T follicular helper cell (primary cell): Measurements from ENCODE around the gene DENND1C.
A peak's percentile ranks its signal among the peaks of the same experiment; 100 is the strongest.

Source experiments
- DNase-seq: peaks from one replicate; pipeline ENCODE4 v3.0.0-alpha.2; 2020; ENCODE audit warnings: low read depth
- total RNA-seq, 2 experiments: gene quantifications; one replicate each; lab custom pipeline; 2026; lab: John Stamatoyannopoulos, UW

DENND1C gene
- total RNA-seq = 24.8 to 67.7 reads per million in 2 experiments

GRCh38 chr19:6481541-6482342 is at the start of gene DENND1C:
Gene DENND1C, minus strand, starts transcription at chr19:6481787. Its CDS starts 92 bp downstream, at chr19:6481695.
- DNase-seq = peak; percentile 37

- peak; percentile 70 for DNase-seq
These were observed 49.0 kb upstream of the DENND1C start, which contains the start of gene TNFSF9 for GRCh38 chr19:6530386-6531162. Gene TNFSF9, plus strand, starts transcription at chr19:6531026. Its CDS starts 11 bp downstream, at chr19:6531037.

DNA sequence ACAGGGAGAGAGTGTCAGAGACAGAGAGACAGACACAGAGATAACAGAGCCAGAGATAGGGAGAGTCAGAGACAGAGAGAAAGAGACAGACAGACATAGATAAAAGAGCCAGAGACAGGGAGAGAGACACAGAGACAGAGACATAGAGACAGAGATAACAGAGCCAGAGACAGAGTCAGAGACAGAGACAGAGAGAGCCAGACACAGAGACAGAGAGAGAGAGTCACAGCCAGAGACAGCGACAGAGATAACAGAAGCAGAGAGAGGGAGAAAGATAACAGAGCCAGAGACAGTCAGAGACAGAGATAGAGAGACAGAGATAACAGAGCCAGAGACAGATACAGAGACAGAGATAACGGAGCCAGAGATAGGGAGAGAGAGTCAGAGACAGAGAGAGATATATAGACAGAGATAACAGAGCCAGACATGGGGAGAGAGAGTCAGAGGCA is 48.4 kb upstream of the DENND1C start:
- DNase-seq = no peak

DNA sequence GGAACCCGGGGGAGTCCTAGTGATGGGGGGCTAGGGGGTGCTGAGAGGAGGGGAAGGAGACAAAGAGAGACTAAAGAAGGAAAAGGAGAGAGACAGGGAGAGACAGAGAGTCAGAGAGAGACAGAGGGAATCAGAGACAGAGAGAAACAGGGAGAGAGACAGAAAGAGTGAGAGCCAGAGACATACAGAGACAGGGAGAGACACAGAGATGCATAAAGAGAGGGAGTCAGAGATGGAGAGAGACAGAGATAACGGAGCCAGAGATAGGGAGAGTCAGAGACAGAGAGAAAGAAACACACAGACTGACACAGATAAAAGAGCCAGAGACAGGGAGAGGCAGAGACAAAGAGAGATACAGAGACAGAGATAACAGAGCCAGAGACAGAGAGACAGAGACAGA is 47.8 kb upstream of the DENND1C start:
- DNase-seq = no peak

DNA sequence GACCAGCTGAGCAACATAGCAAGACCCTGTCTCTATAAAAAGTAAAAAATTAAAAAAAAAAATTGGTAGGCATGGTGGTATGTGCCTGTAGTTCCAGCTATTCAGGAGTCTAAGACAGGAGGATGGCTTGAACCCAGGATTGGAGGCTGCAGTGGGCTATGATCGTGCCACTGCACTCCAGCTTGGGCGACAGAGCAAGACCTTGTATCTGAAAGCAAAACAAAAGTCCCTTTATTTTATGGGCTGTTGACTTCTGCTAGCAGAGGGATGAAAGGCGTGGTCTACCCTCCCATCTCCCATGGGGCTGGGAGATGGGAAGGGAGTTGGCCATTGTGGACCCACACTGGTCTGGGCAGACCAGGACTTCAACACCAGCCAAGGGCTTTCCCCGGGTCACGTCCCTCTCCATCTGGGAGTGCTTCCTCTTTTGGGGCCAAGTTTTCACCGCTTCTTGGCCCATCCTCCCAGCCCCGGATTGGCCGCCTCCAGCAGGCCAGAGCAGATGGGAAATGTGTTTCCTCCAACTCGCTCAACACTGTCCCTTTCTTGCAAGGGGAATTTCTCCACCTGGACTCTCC is 47.0 kb upstream of the DENND1C start:
- no peak for DNase-seq

DNA sequence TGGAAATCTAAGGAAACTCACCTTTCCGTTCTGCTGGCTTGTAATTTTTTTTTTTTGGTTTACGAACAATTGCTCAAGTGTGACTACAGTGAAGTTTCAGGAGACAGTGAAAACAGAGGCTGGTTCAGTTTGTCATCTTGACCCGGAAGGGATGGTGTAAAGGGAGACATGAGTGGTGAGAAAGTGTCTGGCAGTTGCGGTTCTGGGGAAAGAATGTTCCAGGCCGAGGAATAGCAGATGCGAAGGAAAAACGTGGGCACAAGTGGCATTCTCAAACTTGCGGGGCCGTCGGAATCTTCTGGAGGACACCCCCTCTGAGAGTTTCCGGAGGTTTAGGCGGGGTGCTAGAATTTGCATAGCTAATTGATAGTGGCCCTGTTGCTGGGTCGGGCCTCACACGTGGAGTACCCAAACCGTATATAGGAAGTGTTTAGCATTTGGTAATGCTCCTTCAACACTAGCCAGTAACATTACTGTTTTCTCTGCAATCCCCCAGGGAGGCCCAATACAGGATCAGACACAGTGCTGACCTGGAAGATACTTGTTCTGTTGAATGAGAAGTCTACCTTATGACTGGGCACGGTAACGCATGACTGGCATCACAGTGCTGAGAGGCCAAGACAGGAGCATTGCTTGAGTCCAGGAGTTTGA is 46.4 kb upstream of the DENND1C start:
- DNase-seq = no peak

DNA sequence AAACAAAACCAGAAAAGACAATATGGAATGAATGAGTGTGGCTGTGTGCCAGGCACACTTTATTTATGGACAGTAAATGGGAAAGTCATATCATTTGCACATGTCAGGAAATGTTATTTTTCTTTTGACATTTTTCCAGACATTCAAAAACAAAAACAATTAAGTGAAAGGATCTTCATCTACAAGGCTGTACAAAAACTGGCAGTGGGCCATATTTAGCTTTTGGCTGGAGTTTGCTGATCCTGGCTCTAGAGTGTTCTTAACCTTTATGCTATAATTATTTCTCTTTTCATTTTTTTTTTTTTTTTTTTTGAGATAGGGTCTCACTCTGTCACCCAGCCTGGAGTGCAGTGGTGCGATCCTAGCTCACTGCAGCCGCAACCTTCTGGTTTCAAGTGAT is 42.7 kb upstream of the DENND1C start:
- DNase-seq = no peak

DNA sequence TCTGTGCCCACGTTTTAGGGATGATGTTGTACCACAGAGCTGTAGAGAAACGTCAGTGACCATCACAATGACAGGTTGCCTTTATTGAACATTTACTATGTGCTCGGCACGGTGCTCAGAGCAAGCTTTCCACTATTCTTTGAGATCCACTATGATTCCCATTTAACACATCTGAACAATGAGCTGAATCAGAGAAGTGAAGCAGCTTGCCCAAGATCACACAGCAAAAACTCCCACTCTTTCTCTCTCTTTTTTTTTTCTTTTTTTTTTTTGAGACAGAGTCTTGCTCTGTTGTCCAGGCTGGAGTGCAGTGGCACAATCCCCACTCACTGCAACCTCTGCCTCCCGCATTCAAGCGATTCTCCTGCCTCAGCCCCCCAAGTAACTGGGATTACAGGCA is 41.1 kb upstream of the DENND1C start:
- no peak for DNase-seq

DNA sequence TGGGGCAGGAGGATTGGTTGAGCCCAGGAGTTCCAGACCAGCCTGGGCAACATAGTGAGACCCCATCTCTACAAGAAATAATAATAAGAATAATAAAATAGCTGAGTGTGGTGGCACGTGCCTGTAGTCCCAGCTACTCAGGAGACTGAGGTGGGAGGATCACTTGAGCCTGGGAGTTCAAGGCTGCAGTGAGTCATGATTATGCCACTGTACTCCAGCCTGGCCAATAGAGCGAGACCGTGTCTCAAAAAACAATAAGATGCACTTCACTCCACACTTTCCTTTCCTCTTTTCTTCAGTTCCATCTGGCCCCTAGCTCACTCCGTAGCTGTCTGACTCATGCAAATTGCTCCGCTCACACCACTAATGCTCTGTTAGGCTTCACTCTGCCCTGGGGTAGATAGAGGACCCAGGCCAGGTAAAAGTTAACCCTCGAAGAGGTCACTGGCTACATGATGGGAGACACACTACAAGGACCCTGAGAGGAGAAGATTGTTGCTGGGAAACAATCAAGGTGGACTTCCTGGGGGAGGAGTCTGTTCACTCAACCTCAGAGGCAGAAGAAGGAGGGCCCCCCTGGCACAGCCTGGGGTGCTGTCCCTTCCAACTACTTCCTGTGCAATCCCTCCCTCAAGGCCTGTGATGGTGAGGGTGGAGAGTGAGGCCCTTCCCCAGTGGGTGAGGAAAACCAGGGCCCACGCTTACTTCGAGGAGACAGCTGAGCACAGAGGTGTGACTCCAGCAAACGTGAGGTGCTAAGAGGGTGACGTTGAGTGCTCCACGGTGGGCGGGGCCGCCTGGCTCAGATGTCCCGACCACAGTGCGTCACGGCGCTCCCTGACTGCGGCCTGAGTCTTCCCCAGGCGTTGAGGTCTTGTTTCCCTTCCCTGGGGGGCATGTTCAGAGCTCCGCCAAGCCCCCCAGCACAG is 40.4 kb upstream of the DENND1C start:
- peak; percentile 38 for DNase-seq

- DNase-seq = no peak
These were observed 37.7 kb upstream of the DENND1C start for GRCh38 chr19:6519289-6519688.

- DNase-seq = no peak
These were observed 36.7 kb upstream of the DENND1C start for GRCh38 chr19:6518145-6518911.

DNA sequence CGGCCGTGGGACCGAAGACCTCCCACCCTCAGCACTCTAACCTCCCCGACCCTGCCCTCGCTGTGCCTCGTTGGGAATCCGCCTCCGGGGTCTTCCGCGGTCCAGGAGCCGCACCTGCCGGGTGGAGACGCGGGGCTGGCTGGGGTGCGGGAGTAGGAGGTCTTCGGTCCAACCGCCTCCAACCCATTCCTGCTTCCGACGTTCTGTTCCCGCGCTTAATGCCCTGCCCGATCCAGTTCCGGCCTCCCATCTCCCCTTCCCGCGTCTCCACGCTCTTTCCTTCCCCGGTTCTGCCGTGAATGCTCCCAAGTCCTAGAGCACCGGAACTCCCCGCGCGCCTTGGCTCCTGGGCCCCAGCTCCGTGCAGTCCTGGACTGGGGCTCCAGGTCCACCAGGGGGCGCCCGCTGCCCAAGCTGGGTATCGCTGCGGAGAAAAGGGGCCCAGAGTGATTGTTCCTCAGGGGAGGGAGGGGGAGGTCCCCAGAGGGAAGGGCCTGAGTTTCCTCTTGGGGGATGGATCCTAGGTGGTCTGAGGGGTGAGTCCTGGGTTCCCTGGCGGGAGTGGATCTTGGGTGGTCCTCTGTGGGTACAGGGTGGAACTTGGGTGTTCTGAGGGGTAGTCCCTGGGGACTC is 35.2 kb upstream of the DENND1C start:
- peak; percentile 84 for DNase-seq

DNA sequence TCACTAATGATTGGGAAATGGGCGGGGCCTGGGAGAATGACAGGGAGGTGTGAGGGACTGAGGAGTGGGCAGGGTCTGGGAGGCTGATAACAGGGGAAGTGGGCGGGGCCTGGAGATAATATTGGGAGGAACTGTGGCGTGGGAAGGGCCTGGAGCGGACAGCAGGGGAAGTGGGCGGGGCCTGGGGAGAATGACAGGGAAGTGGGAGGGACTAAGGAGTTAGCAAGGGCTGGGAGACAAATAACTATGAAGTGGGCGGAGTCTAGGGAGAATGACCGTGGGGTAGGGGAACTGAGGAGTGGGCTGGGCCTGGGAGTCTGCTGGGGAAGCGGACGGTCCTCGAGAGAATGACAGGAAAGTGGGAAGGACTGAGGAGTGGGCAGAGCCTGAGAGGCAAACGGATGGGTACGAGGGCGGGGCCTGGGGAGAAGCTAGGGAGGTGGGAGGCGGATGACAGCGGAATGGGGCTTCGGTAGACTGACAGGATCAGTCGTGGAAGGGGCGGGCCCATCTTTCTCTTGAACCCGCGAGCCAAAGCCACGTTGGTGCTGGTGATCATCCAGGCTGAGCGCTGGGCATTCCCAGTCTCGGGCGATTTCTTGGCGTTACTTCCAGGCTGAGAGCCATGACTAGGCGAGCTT is 34.6 kb upstream of the DENND1C start:
- DNase-seq = peak; percentile 39

DNA sequence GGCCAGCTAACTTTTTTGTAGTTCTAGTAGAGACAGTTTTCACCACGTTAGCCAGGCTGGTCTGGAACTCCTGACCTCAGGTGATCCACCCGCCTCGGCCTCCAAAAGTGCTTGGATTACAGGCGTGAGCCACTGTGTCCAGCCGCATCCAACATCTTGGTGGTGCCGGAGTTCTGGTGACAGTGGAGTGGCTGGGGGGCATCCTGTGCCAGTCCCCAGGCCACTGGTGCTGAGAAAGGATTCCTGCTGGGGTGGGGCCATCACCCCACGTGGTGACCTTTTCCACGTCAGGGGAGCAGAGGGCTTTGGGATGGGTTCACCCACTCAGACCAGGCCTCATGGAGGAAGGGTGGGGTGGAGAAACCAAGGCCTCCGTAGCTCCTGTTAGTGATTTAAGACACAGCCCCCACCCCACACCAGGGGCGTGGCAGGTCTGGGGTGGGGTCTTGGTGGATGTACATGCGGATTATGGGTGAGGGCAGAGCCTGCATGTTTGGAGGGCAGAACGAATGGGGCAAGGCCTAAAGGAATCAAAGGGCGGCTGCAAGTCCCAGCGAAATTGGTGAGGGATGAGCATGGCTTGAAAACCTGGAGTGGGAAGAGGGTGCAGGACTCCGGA is 33.4 kb upstream of the DENND1C start:
- no peak for DNase-seq

GRCh38 chr19:6514089-6514488 is 32.5 kb upstream of the DENND1C start:
- no peak for DNase-seq

DNA sequence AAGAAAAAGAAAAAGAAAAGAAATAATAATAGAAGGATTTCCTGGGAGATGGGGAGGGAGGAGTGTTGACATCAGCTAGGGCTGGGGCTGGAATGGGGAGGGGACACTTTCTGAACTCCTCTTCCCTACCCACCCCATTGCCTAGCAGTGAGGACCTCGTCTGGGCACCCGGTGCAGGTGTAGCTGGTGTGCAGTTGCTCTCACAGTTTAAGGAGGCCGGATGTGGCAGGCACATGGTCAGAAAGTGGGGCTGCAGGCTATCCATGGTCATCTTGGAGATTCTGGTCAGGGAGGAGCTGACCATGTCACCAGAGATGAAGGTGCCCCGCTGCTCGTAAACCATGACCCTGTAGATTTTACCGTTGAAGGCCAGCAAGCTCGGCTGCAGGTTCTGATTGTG is 29.0 kb upstream of the DENND1C start:
- no peak for DNase-seq

DNA sequence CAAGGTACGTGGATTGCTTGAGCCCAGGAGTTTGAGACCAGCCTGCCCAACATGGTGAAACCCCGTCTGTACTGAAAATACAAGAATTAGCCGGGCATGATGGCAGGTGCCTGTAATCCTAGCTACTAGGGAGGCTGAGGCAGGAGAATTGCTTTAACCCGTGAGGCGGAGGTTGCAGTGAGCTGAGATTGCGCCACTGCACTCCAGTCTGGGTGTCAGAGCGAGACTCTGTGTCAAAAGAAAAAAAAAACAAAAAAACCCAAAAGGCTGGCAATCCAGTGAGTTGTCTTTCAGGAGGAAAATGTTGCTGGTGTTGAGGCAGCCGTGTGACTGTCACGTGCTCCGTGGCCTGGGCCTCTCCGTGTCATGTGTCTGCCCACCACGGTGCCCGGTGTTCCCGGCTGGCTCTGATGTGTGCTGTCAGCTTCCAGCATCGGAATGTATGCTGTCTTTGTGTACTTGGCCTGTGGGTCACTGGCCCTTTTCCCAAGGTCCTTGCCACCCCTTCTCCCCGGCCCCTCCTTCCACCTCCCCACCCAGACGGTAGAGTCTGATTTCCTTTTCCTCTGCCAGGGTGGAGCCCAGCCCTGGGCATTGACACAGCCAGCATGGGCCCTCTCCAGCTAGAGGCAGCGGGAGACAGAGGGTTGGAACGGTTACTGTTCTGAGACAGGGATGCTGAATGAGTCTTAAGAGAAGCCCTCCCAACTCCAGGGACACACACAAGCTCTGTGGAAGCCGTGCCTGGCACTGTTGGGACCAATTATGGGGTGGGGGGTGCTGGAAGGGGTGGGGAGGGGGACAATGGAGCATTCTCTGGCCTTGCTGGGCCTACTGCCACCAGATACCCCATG is 27.8 kb upstream of the DENND1C start:
- DNase-seq = no peak
